Colonic mucosa (tissue), 4 donors: ENCODE measurements around the gene PQBP1. TPM values are rescaled to one million over a fixed set of nuclear protein-coding genes. Genes with fewer than 3 reads are reported as not detected.
"Not testable (repeated sequence)": the region's sequence is repeated elsewhere in the genome, so short reads cannot be mapped to it uniquely, and the experiment has no call there.

Experiments used
- DNase-seq: peaks from one replicate; pipeline ENCODE4 v3.0.0-alpha.2; 2020
- H3K27ac ChIP-seq: fragments of 200-600 bp; one replicate; pipeline ENCODE4 v1.8.0; 2021
- H3K27me3 ChIP-seq: fragments of 200-600 bp; one replicate; pipeline ENCODE4 v1.8.0; 2021
- H3K36me3 ChIP-seq: fragments of 200-600 bp; one replicate; pipeline ENCODE4 v1.8.0; 2021
- H3K4me1 ChIP-seq: fragments of 200-600 bp; one replicate; pipeline ENCODE4 v1.8.0; 2021; ENCODE audit warnings: mild to moderate bottlenecking
- H3K4me3 ChIP-seq: fragments of 200-600 bp; one replicate; pipeline ENCODE4 v1.8.0; 2021
- H3K9ac ChIP-seq, 2 donors: one replicate each; pipeline ENCODE4 v1.7.0; 2013; ENCODE audit warnings: control low read depth in 2 of 2, low read depth in 2 of 2, low read length in 2 of 2
- H3K9me3 ChIP-seq: fragments of 200-600 bp; one replicate; pipeline ENCODE4 v1.8.0; 2021
- intact Hi-C: fragments of 100-400 bp; cut with DNase I; formaldehyde crosslinking; loops from one replicate; pipeline ENCODE4 v1.14.1; 2022
- total RNA-seq, 2 donors: library from RNA; stranded (reverse); fragmentation: NEBNext Ultra II Directional in 1 of 2; extraction: Animal tissue kit (Norgen Biotek cat#: 25700) in 1 of 2; gene quantifications; one replicate each; pipeline ENCODE4 v1.2.1, GENCODE V29; 2021
- TF ChIP-seq, protein P1 (sequence below): fragments of 200-600 bp; IDR thresholded peaks from one replicate; pipeline ENCODE4 v1.8.0; 2022; ENCODE audit warnings: antibody characterized with exemption, mild to moderate bottlenecking
- donor health status: healthy.
- donor health status: DM: no; HTN: no; CAD: no.
- donor health status: DM: no; HTN: no; CAD: no.

PQBP1 gene, protein sequence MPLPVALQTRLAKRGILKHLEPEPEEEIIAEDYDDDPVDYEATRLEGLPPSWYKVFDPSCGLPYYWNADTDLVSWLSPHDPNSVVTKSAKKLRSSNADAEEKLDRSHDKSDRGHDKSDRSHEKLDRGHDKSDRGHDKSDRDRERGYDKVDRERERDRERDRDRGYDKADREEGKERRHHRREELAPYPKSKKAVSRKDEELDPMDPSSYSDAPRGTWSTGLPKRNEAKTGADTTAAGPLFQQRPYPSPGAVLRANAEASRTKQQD
- 10 to 100 TPM; 68.1 to 76.3 TPM for total RNA-seq

DNA sequence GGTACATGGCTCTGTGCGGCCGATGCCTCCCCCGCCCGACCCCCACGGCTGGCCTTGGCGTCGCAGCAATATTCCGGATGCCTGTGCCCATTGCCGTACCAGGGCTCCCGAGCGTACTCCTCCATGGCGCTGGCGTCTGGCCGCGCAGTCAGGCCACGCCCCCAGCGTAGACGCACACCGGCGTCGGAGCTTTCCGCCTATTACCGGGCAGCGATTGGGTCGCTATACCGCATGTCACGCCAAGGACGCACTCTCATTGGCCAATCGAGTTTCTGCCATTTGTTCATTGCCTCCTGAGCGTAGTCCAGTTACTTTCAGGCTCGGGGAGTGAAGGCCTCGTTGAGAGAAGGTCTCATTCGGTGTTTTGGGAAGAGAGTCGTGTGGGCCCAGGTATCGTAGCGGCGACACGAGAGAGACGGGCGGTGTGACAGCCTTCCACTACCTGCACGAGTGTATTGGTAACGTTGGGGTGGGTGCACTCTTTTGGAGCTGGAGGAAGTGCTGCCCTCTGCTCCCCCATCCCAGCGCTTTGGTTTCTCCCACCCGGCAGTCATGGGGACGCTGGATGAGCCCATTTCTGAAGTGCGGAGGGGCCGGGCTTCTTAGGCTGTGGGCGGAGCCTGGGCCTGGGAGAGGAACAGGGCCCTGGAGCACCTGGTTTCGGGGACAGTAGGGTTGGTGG is at the start of gene PQBP1, which contains the start of gene TIMM17B:
PQBP1 (plus strand) TSS at position 306 of the 682 bp plus-strand sequence. CDS start 580 bp downstream, outside the sequence.
TIMM17B (minus strand) TSS at position 144 of the 682 bp plus-strand sequence; CDS start at position 125, 19 bp downstream.
- Histone ChIP-seq H3K36me3 (no peaks in the 10 kb centered on the region), H3K9me3 (no peaks in the 10 kb centered on the region), H3K27ac (peak within 1 kb of the TSS; percentile 92), H3K4me1 (no peaks in the 10 kb centered on the region), H3K9ac (peak within 1 kb of the TSS; percentile 75 to 87), H3K27me3 (no peaks in the 10 kb centered on the region), H3K4me3 (peak within 1 kb of the TSS; percentile 57)
- peak; percentile 89 for DNase-seq
- intact Hi-C loops = no loop called here
- TF ChIP-seq, protein P1, sequence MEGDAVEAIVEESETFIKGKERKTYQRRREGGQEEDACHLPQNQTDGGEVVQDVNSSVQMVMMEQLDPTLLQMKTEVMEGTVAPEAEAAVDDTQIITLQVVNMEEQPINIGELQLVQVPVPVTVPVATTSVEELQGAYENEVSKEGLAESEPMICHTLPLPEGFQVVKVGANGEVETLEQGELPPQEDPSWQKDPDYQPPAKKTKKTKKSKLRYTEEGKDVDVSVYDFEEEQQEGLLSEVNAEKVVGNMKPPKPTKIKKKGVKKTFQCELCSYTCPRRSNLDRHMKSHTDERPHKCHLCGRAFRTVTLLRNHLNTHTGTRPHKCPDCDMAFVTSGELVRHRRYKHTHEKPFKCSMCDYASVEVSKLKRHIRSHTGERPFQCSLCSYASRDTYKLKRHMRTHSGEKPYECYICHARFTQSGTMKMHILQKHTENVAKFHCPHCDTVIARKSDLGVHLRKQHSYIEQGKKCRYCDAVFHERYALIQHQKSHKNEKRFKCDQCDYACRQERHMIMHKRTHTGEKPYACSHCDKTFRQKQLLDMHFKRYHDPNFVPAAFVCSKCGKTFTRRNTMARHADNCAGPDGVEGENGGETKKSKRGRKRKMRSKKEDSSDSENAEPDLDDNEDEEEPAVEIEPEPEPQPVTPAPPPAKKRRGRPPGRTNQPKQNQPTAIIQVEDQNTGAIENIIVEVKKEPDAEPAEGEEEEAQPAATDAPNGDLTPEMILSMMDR = no peak

DNA sequence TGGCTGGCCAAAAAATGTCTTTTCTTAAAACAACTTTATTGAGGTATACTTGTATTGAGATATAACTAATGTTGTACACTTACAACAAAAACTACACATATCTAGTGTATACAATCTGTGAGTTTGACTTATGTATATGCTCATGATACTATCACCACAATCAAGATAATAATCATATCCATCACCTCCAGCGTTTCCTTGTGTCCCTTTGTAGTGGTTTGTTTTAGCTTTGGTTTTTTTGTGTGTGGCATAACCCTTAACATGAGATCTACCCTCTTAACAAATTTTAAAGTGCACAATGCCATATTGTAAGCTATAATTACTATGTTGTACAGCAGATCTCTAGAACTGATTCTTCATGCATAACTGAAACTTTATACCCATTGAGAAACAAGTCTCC is 48.9 kb upstream of the PQBP1 start:
- Histone ChIP-seq H3K4me3 (no peak overlapping the region), H3K36me3 (no peaks in the 10 kb centered on the region), H3K27me3 (no peaks in the 10 kb centered on the region), H3K27ac (no peak overlapping the region), H3K9me3 (no peaks in the 10 kb centered on the region), H3K9ac (no peak overlapping the region), H3K4me1 (no peaks in the 10 kb centered on the region)
- DNase-seq = no peak
- intact Hi-C loops = no loop called here
- TF ChIP-seq, protein P1 = no peak

DNA sequence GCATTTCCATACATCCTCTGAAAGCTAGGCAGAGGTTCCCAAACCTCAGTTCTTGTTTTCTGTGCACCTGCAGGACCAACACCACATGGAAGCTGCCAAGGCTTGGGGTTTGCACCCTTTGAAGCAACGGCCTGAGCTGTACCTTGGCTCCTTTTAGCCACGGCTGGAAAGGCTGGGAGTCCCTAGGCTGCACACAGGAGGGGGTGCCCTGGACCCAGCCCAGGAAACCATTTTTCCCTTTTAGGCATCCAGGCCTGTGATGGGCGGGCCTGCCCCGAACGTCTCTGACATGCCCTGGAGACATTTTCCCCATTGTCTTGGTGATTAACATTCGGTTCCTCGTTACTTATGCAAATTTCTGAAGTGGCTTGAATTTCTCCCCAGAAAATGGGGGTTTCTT is 44.9 kb upstream of the PQBP1 start:
- H3K4me3 ChIP-seq = no peak overlapping the region
- H3K27ac ChIP-seq = no peak overlapping the region
- no peaks in the 10 kb centered on the region for H3K27me3 ChIP-seq
- TF ChIP-seq, protein P1 = no peak
- no peaks in the 10 kb centered on the region for H3K9me3 ChIP-seq
- intact Hi-C loops = no loop called here
- H3K4me1 ChIP-seq = no peaks in the 10 kb centered on the region
- H3K36me3 ChIP-seq = no peaks in the 10 kb centered on the region
- no peak for DNase-seq
- no peak overlapping the region for H3K9ac ChIP-seq

DNA sequence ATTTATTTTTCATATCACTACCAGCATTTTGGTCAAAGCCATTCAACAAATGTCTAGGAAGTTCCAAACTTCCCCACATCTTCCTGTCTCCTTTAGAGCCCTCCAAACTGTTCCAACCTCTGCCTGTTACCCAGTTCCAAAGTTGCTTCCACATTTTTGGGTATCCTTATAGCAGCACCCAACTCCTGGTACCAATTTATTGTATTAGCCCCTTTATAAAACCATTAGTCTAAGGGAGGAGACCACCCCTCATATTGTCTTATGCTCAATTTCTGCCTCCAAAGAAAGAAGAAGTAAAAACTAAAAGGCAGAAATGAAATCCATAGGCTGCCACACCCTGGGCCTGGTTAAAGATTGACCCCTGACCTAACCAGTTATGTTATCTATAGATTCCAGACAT is 44.2 kb upstream of the PQBP1 start:
- H3K9ac ChIP-seq, H3K9me3 ChIP-seq, H3K27me3 ChIP-seq, H3K27ac ChIP-seq, H3K36me3 ChIP-seq, H3K4me3 ChIP-seq, DNase-seq, intact Hi-C loops, H3K4me1 ChIP-seq: not testable (repeated sequence)

DNA sequence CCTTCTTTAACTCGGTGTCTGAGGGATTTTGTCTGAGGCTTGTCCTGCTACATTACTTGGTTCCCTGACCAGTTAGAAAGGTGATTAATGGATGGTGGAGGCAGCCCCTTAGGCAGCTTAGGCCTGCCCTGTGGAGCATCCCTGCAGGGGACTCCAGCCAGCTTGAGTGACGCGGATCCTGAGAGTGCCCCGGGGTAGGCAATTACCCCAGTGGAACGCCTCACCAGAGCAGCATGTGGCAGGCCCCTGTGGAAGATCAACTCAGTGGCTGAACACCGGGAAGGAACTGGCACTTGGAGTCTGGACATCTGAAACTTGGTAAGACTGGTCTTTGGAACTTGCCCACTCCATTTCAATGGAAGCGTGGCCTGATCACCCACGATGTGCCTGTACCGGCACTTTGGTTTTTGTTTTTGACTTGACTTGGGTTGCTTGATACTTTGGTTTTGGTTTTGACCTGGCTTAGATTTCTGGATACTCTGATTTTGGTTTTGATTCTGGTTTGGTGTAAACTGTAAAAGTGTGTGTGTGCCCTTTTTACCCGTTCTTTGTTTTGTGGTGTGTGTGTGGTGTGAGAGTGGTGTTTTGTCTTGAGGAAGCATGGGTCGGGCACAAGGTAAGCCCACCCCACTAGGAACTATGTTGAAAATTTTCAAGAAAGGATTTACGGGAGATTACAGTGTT is 43.5 kb upstream of the PQBP1 start:
- DNase-seq, H3K4me3 ChIP-seq, H3K36me3 ChIP-seq, intact Hi-C loops, H3K4me1 ChIP-seq, H3K9ac ChIP-seq, H3K27me3 ChIP-seq, H3K9me3 ChIP-seq, H3K27ac ChIP-seq: not testable (repeated sequence)

DNA sequence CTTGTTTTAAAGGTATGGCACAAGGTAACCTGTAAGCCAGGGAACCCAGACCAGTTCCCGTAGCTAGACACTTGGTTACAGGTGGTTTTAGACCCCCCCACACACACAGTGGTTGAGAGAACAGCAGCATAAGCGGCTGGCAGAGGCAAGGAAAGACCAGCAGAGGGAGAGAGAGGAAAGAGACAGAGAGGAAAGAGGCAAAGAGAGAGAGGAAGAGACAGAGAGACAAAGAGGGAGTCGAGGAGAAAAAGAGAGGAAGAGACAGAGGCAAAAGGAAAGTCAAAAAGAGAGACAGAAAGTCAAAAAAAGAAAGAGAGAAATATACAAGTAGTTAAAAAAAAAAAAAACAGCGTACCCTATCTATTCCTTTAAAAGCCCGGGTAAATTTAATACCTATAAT is 42.8 kb upstream of the PQBP1 start:
- H3K27ac ChIP-seq = no peak overlapping the region
- no peaks in the 10 kb centered on the region for H3K36me3 ChIP-seq
- no peaks in the 10 kb centered on the region for H3K4me1 ChIP-seq
- no peak for DNase-seq
- H3K9me3 ChIP-seq = no peaks in the 10 kb centered on the region
- H3K27me3 ChIP-seq = no peaks in the 10 kb centered on the region
- no peak overlapping the region for H3K9ac ChIP-seq
- no peak overlapping the region for H3K4me3 ChIP-seq
- intact Hi-C loops = no loop called here
- TF ChIP-seq, protein P1 = no peak
